B cell (primary cell): ENCODE measurements around the gene SLC41A3. TPM values are rescaled to one million over a fixed set of nuclear protein-coding genes. Genes with fewer than 3 reads are reported as not detected.
A peak's percentile ranks its signal among the peaks of the same experiment; 100 is the strongest.

Source experiments
- ATAC-seq: fragments of 200-7000 bp; cut with Tn5 transposase; one replicate; pipeline ENCODE4 v1.10.0; 2021; ENCODE audit warnings: low read depth, mild to moderate bottlenecking, moderate number of reproducible peaks, moderate library complexity
- CTCF ChIA-PET: fragments of 350-600 bp; sonication (Branson Sonifier 250); formaldehyde crosslinking; loops from one replicate; lab custom pipeline; 2021; ENCODE audit warnings: antibody characterized with exemption, inconsistent platforms; lab: Charles Lee
- POLR2A ChIA-PET: fragments of 350-600 bp; sonication (Branson Sonifier 250); formaldehyde crosslinking; loops from one replicate; lab custom pipeline; 2021; ENCODE audit warnings: antibody characterized with exemption; lab: Charles Lee
- DNase-seq: peaks from one replicate; pipeline ENCODE4 v3.0.0; 2013
- H2AFZ ChIP-seq: 2 replicates; pipeline ENCODE4 v1.6.1; 2012; ENCODE audit warnings: mild to moderate bottlenecking, low read depth, low read length; ENCODE audit not compliant: insufficient read depth, poor library complexity, severe bottlenecking
- H3K27ac ChIP-seq, 2 donors: 1 replicate in 1 of 2; 2 replicates in 1 of 2; pipeline ENCODE4 v1.5.1; 2012 to 2013; ENCODE audit warnings: low read length in 2 of 2, mild to moderate bottlenecking in 2 of 2, moderate library complexity in 1 of 2
- H3K27me3 ChIP-seq, 4 experiments: fragments of 200-600 bp in 1 of 4; sonication (generic) in 1 of 4; replicated peaks in 1 of 4; 1 replicate in 2 of 4; 2 replicates in 2 of 4; pipeline versions ENCODE4 v1.6.1 to v1.7.0; 2013 to 2016; ENCODE audit warnings: low read length in 3 of 4, mild to moderate bottlenecking in 2 of 4, mixed read lengths in 1 of 4, moderate library complexity in 1 of 4; ENCODE audit not compliant: insufficient read depth in 4 of 4, control insufficient read depth in 3 of 4; ENCODE audit errors: control extremely low read depth in 1 of 4
- H3K36me3 ChIP-seq, 2 experiments: replicated peaks in 1 of 2; 1 replicate in 1 of 2; 2 replicates in 1 of 2; pipeline versions ENCODE4 v1.6.1 to v1.7.1; 2013; ENCODE audit warnings: low read length in 1 of 2; ENCODE audit not compliant: insufficient read depth in 2 of 2, control insufficient read depth in 1 of 2; ENCODE audit errors: control extremely low read depth in 1 of 2, extremely low read depth in 1 of 2
- H3K4me1 ChIP-seq, 2 donors: fragments of 200-600 bp in 1 of 2; sonication (generic) in 1 of 2; 1 replicate in 1 of 2; 2 replicates in 1 of 2; pipeline versions ENCODE4 v1.5.1 to v1.6.1; 2013 to 2017; ENCODE audit warnings: low read length in 2 of 2; ENCODE audit not compliant: control insufficient read depth in 2 of 2, insufficient read depth in 2 of 2
- H3K4me2 ChIP-seq: replicated peaks from 2 replicates; pipeline ENCODE3; 2012; ENCODE audit warnings: mild to moderate bottlenecking, low read depth, low read length; ENCODE audit not compliant: poor library complexity, severe bottlenecking
- H3K4me3 ChIP-seq, 5 experiments: fragments of 200-600 bp in 1 of 5; sonication (generic) in 1 of 5; 1 replicate in 3 of 5; 2 replicates in 2 of 5; pipeline versions ENCODE4 v1.5.1 to v1.7.0; 2011 to 2016; ENCODE audit warnings: low read length in 4 of 5, mild to moderate bottlenecking in 4 of 5, low read depth in 2 of 5, control low read depth in 1 of 5, moderate library complexity in 1 of 5; ENCODE audit not compliant: insufficient read depth in 1 of 5; ENCODE audit errors: control extremely low read depth in 1 of 5, extremely low read depth in 1 of 5
- H3K79me2 ChIP-seq: fragments of 200-600 bp; sonication (generic); one replicate; pipeline ENCODE4 v1.6.0; 2016; ENCODE audit warnings: low read length; ENCODE audit not compliant: control insufficient read depth, insufficient read depth
- H3K9ac ChIP-seq: fragments of 200-600 bp; sonication (generic); 2 replicates; pipeline ENCODE4 v1.6.1; 2017; ENCODE audit warnings: mild to moderate bottlenecking, low read length, moderate library complexity
- H3K9me3 ChIP-seq, 3 donors: one replicate each; pipeline versions ENCODE4 v1.6.1 to v1.7.1; 2013; ENCODE audit warnings: low read length in 2 of 3; ENCODE audit not compliant: control insufficient read depth in 2 of 3, insufficient read depth in 1 of 3; ENCODE audit errors: control extremely low read depth in 1 of 3
- H4K20me1 ChIP-seq: 2 replicates; pipeline ENCODE4 v1.6.0; 2012; ENCODE audit warnings: mild to moderate bottlenecking, low read length; ENCODE audit not compliant: insufficient read depth, control insufficient read depth, poor library complexity, severe bottlenecking
- H3K27ac Mint-ChIP-seq: one replicate; pipeline ENCODE4 v1.8.0; 2021; ENCODE audit warnings: mixed read lengths
- H3K27me3 Mint-ChIP-seq: one replicate; pipeline ENCODE4 v1.8.0; 2021; ENCODE audit warnings: mixed read lengths
- H3K4me1 Mint-ChIP-seq: one replicate; pipeline ENCODE4 v1.8.0; 2021; ENCODE audit warnings: mixed read lengths
- H3K4me3 Mint-ChIP-seq: one replicate; pipeline ENCODE4 v1.8.0; 2021; ENCODE audit warnings: mixed read lengths
- H3K9me3 Mint-ChIP-seq: one replicate; pipeline ENCODE4 v1.8.0; 2022; ENCODE audit warnings: mixed read lengths; ENCODE audit not compliant: insufficient read depth
- CTCF ChIP-seq: fragments of 200-600 bp; IDR thresholded peaks from one replicate; pipeline ENCODE4 v1.8.0; 2022; ENCODE audit warnings: antibody characterized with exemption, mild to moderate bottlenecking
- EZH2 ChIP-seq: IDR thresholded peaks from 2 replicates; pipeline ENCODE4 v1.6.1; 2012; ENCODE audit warnings: borderline replicate concordance, low read depth, mild to moderate bottlenecking, moderate library complexity, low read length; ENCODE audit not compliant: insufficient read depth, poor library complexity, severe bottlenecking
- WGBS: methylation state at CpG from one replicate; pipeline ENCODE4 v1.1.5; 2013; ENCODE audit warnings: missing lambda C conversion rate; ENCODE audit not compliant: insufficient coverage; 5-methylcytosine and 5-hydroxymethylcytosine counted together
- intact Hi-C: fragments of 100-400 bp; cut with micrococcal nuclease; formaldehyde crosslinking; loops from one replicate; pipeline ENCODE4 v1.10.0; 2022
- polyA plus RNA-seq: library from polyadenylated mRNA; depleted of rRNA; stranded (reverse); fragments of >200 nt; gene quantifications from 2 replicates; pipeline ENCODE4 v1.2.3, GENCODE V29; 2012
- total RNA-seq, 2 donors: library from RNA; stranded (reverse); fragments of 120-200 nt in 1 of 2; gene quantifications; 1 replicate in 1 of 2; 2 replicates in 1 of 2; pipeline versions ENCODE4 v1.2.3 to v1.2.4, GENCODE V29; 2013 to 2022

SLC41A3 gene
- total and polyA plus RNA-seq, 2 donors (not counting 1 experiment from before 2014, with no cell fraction given) = 34.2 to 39.3 TPM

- Histone ChIP-seq H3K79me2 (no peaks in the 10 kb centered on the region), H3K4me3 (no peak overlapping the region), H4K20me1 (no peaks in the 10 kb centered on the region), H3K9me3 (peaks cover 0 to 11% (median 10%) of the 10 kb centered on the region in 3 donors), H3K4me2 (peak overlapping the region; percentile 15), H3K27ac (peak overlapping the region in 1 of 2 donors; percentile 46), H3K9ac (no peak overlapping the region), H2AFZ (no peak overlapping the region), H3K27me3 (no peaks in the 10 kb centered on the region), H3K36me3 (peaks cover 0 to 17% of the 10 kb centered on the region in 2 experiments), H3K4me1 (peaks cover 0 to 17% of the 10 kb centered on the region in 2 donors)
- peaks cover 14% of the 10 kb centered on the region for H3K4me1 Mint-ChIP-seq
- peak; percentile 63 for ATAC-seq
- H3K27ac Mint-ChIP-seq = peak overlapping the region; percentile 78
- H3K4me3 Mint-ChIP-seq = peak overlapping the region; percentile 16
- POLR2A ChIA-PET = no interaction called here
- TF ChIP-seq EZH2 (no peak), CTCF (no peak)
- CTCF ChIA-PET = no interaction called here
- H3K9me3 Mint-ChIP-seq = peaks cover 6% of the 10 kb centered on the region
- peak; percentile 35 for DNase-seq
- WGBS = 56% methylated on average over 11 of the region's 11 CpGs
- H3K27me3 Mint-ChIP-seq = no peaks in the 10 kb centered on the region
- intact Hi-C loops = no loop called here
Observed at GRCh38 chr3:126026277-126026751, 57.6 kb downstream of the SLC41A3 start.

- ATAC-seq (peak; percentile 24), DNase-seq (peak; percentile 32)
- H3K4me1 ChIP-seq = peaks cover 0 to 17% of the 10 kb centered on the region in 2 donors
- ChIA-PET POLR2A (no interaction called here), CTCF (no interaction called here)
- no peaks in the 10 kb centered on the region for H4K20me1 ChIP-seq
- peaks cover 6% of the 10 kb centered on the region for H3K9me3 Mint-ChIP-seq
- WGBS = 66% methylated on average over 3 of the region's 4 CpGs
- H3K27ac Mint-ChIP-seq = peak overlapping the region; percentile 78
- peaks cover 0 to 17% of the 10 kb centered on the region in 2 experiments for H3K36me3 ChIP-seq
- peaks cover 14% of the 10 kb centered on the region for H3K4me1 Mint-ChIP-seq
- H3K4me3 ChIP-seq = no peak overlapping the region
- intact Hi-C loops = no loop called here
- H3K27me3 ChIP-seq = no peaks in the 10 kb centered on the region
- no peak overlapping the region for H3K4me3 Mint-ChIP-seq
- H3K79me2 ChIP-seq = no peaks in the 10 kb centered on the region
- peak overlapping the region in 1 of 2 donors; percentile 46 for H3K27ac ChIP-seq
- H3K9ac ChIP-seq = no peak overlapping the region
- no peaks in the 10 kb centered on the region for H3K27me3 Mint-ChIP-seq
- TF ChIP-seq EZH2 (no peak), CTCF (no peak)
- peaks cover 0 to 11% (median 10%) of the 10 kb centered on the region in 3 donors for H3K9me3 ChIP-seq
- no peak overlapping the region for H2AFZ ChIP-seq
- H3K4me2 ChIP-seq = peak overlapping the region; percentile 15
Observed at GRCh38 chr3:126025862-126026261, 58.1 kb downstream of the SLC41A3 start.
